Psoas muscle (tissue), 8 donors: ENCODE measurements around the gene IL6. TPM values are rescaled to one million over a fixed set of nuclear protein-coding genes. Genes with fewer than 3 reads are reported as not detected.

Source experiments
- ATAC-seq, 4 donors: fragments of 200-7000 bp; cut with Tn5 transposase; one replicate each; pipeline ENCODE4 v1.9.1; 2020; ENCODE audit warnings: moderate library complexity in 3 of 4, mild to moderate bottlenecking in 2 of 4
- DNase-seq, 2 donors: peaks; one replicate each; pipeline ENCODE4 v3.0.0-alpha.2; 2020
- H3K27ac ChIP-seq: fragments of 200-600 bp; one replicate; pipeline ENCODE4 v1.8.0; 2022
- H3K27me3 ChIP-seq, 3 donors: fragments of 200-600 bp in 1 of 3; one replicate each; pipeline versions ENCODE4 v1.6.1 to v1.8.0; 2013 to 2022; ENCODE audit warnings: low read length in 2 of 3, mild to moderate bottlenecking in 2 of 3, moderate library complexity in 1 of 3; ENCODE audit not compliant: insufficient read depth in 3 of 3
- H3K36me3 ChIP-seq, 2 donors: fragments of 200-600 bp in 1 of 2; one replicate each; pipeline versions ENCODE4 v1.6.1 to v1.8.0; 2013 to 2022; ENCODE audit warnings: low read depth in 1 of 2, mild to moderate bottlenecking in 1 of 2, moderate library complexity in 1 of 2; ENCODE audit not compliant: insufficient read depth in 1 of 2
- H3K4me1 ChIP-seq: fragments of 200-600 bp; one replicate; pipeline ENCODE4 v1.8.0; 2022
- H3K4me3 ChIP-seq: fragments of 200-600 bp; one replicate; pipeline ENCODE4 v1.8.0; 2022; ENCODE audit warnings: mild to moderate bottlenecking
- H3K9me3 ChIP-seq: fragments of 200-600 bp; one replicate; pipeline ENCODE4 v1.8.0; 2022
- WGBS, 3 donors: extraction: QIAGEN DNeasy Blood & Tissue Kit; methylation state at CpG; one replicate each; pipeline versions ENCODE4 v1.1.6 to v1.1.7; 2013; 5-methylcytosine and 5-hydroxymethylcytosine counted together
- intact Hi-C, 2 donors: fragments of 100-400 bp; cut with DNase I; formaldehyde crosslinking; loops; one replicate each; pipeline versions ENCODE4 v1.11.0 to v1.14.2; 2022
- polyA plus RNA-seq, 3 donors: library from polyadenylated mRNA; stranded (reverse); fragments of 200-250 nt; gene quantifications; one replicate each; pipeline ENCODE4 v1.2.3, GENCODE V29; 2013
- total RNA-seq, 4 donors: library from RNA; stranded (reverse); fragmentation: NEBNext Ultra II Directional in 2 of 4; extraction: Animal tissue kit (Norgen Biotek cat#: 25700) in 2 of 4; gene quantifications; one replicate each; pipeline versions ENCODE4 v1.2.1 to v1.2.4, GENCODE V29; 2021 to 2023
- TF ChIP-seq, protein P1 (sequence below): fragments of 200-600 bp; IDR thresholded peaks from one replicate; pipeline ENCODE4 v1.8.0; 2022; ENCODE audit warnings: antibody characterized with exemption
- donor health status: healthy with polysubstance abuse.
- donor health status: DM: no; HTN: no; CAD: no; lungs with moderate emphysema.
- donor health status: Bipolar disorder and iron deficiency.
- donor health status: healthy.
- donor health status: DM: yes; HTN: yes; CAD: no.
- donor health status: DM: no; HTN: no; CAD: no.
- donor health status: DM: no; HTN: no; CAD: no.
- donor health status: DM: yes; HTN: yes; CAD: no.

Gene IL6
- total and polyA plus RNA-seq, 7 donors: 0.51 to 4.6 (median 1.6) TPM; not detected in 1

DNA sequence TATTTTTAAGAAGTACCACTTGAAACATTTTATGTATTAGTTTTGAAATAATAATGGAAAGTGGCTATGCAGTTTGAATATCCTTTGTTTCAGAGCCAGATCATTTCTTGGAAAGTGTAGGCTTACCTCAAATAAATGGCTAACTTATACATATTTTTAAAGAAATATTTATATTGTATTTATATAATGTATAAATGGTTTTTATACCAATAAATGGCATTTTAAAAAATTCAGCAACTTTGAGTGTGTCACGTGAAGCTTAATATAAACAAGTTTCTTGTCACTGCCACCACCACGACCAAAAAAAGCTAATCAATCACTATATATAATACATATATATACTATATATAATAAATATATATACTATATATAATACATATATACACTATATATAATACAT lies 4.8 kb downstream of the IL6 start:
- Histone ChIP-seq H3K9me3 (no peaks in the 10 kb centered on the region), H3K4me1 (no peaks in the 10 kb centered on the region), H3K27me3 (no peaks in the 10 kb centered on the region), H3K27ac (no peak overlapping the region), H3K4me3 (no peak overlapping the region), H3K36me3 (peaks cover 0 to 5% of the 10 kb centered on the region in 2 donors)
- 86 to 94% (median 92%) methylated on average over 2 of the region's 2 CpGs for WGBS, 3 donors
- TF ChIP-seq, protein P1, sequence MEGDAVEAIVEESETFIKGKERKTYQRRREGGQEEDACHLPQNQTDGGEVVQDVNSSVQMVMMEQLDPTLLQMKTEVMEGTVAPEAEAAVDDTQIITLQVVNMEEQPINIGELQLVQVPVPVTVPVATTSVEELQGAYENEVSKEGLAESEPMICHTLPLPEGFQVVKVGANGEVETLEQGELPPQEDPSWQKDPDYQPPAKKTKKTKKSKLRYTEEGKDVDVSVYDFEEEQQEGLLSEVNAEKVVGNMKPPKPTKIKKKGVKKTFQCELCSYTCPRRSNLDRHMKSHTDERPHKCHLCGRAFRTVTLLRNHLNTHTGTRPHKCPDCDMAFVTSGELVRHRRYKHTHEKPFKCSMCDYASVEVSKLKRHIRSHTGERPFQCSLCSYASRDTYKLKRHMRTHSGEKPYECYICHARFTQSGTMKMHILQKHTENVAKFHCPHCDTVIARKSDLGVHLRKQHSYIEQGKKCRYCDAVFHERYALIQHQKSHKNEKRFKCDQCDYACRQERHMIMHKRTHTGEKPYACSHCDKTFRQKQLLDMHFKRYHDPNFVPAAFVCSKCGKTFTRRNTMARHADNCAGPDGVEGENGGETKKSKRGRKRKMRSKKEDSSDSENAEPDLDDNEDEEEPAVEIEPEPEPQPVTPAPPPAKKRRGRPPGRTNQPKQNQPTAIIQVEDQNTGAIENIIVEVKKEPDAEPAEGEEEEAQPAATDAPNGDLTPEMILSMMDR: no peak
- DNase-seq (no peak), ATAC-seq (no peak)
- intact Hi-C loops: no loop called here

DNA sequence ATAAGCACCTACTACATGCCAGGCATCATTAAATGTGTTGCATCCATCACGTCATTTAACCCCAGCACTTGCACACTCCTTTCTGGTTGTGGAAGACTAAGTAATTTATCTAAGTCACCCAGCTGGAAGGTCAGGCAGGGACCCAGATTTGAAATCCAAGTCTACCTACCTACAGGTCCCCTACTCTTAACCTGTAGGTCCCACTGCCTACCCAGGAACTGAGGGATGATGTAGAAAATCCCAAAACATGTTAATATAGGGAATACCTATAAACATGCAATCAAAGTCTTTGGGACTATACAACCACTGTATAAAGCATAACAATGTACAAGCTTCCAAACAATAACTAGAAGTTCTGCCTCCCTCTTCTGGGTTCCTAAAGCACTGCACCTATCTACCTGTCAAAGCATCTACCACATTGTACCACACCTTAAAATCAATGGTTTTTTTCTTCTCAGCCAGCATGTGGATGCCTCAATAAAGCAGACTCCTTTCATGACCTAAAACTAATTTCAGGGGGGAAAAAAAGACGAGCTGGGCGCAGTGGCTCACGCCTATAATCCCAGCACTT lies 5.6 kb downstream of the IL6 start:
- Histone ChIP-seq H3K4me1 (no peaks in the 10 kb centered on the region), H3K36me3 (peaks cover 0 to 5% of the 10 kb centered on the region in 2 donors), H3K27me3 (no peaks in the 10 kb centered on the region), H3K9me3 (no peaks in the 10 kb centered on the region), H3K27ac (no peak overlapping the region), H3K4me3 (no peak overlapping the region)
- no peak for DNase-seq
- no peak for ATAC-seq
- WGBS, 3 donors: 78 to 92% (median 84%) methylated on average over 4 of the region's 4 CpGs
- TF ChIP-seq, protein P1: peak; percentile 8
- intact Hi-C loops: no loop called here

DNA sequence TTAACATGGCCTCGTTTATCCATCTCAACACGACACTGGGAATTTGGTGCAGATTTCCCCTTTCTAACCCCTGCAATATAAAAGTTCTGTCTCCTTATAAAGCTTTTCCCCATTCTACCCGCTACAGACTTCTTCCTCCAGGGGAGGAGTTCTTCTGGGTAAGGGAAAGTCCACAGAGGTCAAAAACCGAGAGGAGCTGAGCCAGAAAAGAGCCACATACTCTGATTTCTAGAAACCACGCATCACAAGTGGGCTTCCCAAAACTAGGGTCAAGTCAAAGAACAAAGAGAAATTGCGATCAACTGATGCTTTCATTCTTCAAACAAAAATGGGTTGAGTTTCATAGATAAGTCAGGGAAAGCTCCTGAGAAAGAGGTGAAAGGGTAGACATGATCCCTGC lies 6.8 kb downstream of the IL6 start:
- 84 to 87% (median 86%) methylated on average over 6 of the region's 6 CpGs for WGBS, 3 donors
- DNase-seq: no peak
- TF ChIP-seq, protein P1: no peak
- Histone ChIP-seq H3K27me3 (no peaks in the 10 kb centered on the region), H3K27ac (no peak overlapping the region), H3K4me1 (no peaks in the 10 kb centered on the region), H3K4me3 (no peak overlapping the region), H3K9me3 (no peaks in the 10 kb centered on the region), H3K36me3 (peaks cover 0 to 5% of the 10 kb centered on the region in 2 donors)
- no peak for ATAC-seq
- intact Hi-C loops: no loop called here

DNA sequence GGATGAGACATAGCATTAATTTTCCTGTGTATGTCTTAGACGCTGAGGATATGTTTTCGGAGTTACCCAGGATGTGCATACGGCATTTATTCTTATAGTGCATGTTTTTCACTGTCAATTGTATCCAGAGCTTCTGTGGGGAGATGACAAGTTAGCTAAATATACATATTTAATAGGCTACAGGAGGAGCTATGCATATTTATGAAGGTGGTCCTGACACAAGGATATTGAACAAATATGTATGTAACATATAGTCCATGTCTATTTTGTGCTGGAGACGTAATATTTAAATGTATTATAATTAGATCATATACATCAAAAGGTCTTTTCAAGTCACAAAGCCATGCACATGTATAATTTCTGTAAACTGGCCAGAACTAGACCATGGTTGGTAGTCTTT lies 16.0 kb downstream of the IL6 start:
- Histone ChIP-seq H3K36me3 (no peaks in the 10 kb centered on the region), H3K9me3 (no peaks in the 10 kb centered on the region), H3K27me3 (no peaks in the 10 kb centered on the region), H3K4me3 (no peak overlapping the region), H3K27ac (no peak overlapping the region), H3K4me1 (no peaks in the 10 kb centered on the region)
- WGBS, 3 donors: 78 to 93% (median 88%) methylated on average over 4 of the region's 4 CpGs
- DNase-seq (no peak), ATAC-seq (no peak)
- intact Hi-C loops: no loop called here
- TF ChIP-seq, protein P1: no peak

DNA sequence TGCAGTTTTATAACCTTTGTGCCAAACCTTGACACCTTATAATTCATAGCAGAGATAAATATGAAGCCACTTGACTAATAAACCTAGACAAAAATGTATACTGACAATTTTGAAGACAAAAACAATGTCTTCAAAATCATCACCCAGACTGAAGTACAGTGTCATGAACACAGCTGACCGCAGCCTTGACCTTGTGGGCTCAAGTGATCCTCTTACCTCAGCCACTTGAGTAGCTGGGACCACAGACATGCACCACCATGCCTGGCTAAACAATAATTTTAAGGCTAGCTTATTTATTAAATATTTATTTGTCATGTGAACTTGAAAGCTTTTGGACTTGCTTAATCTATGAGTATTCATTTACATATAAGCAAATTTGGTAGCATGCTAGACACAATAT lies 24.3 kb downstream of the IL6 start:
- Histone ChIP-seq H3K36me3 (no peaks in the 10 kb centered on the region), H3K27ac (no peak overlapping the region), H3K27me3 (no peaks in the 10 kb centered on the region), H3K9me3 (no peaks in the 10 kb centered on the region), H3K4me3 (no peak overlapping the region), H3K4me1 (no peaks in the 10 kb centered on the region)
- 45 to 76% (median 48%) methylated on average over 1 of the region's 1 CpG for WGBS, 3 donors
- ATAC-seq: no peak
- intact Hi-C loops: no loop called here
- TF ChIP-seq, protein P1: no peak
- DNase-seq: no peak
